HEK293 (cell line): ENCODE data around the gene CNGB1.

ENCODE experiments used
- CTCF ChIP-seq: fragments of 450-650 bp; formaldehyde crosslinking; IDR thresholded peaks from 2 replicates; pipeline ENCODE4 v1.5.1; 2016; ENCODE audit warnings: missing biosample characterization, missing genetic modification characterization
- SP2 ChIP-seq: fragments of 450-650 bp; formaldehyde crosslinking; IDR thresholded peaks from 2 replicates; pipeline ENCODE4 v1.5.1; 2016; ENCODE audit warnings: missing biosample characterization, missing genetic modification characterization
- ZNF114 ChIP-seq: fragments of 450-650 bp; formaldehyde crosslinking; IDR thresholded peaks from 2 replicates; pipeline ENCODE4 v1.5.0; 2017; ENCODE audit warnings: missing biosample characterization, missing genetic modification characterization
- ZNF174 ChIP-seq: fragments of 450-650 bp; formaldehyde crosslinking; IDR thresholded peaks from 2 replicates; pipeline ENCODE4 v1.5.0; 2017; ENCODE audit warnings: missing biosample characterization, mild to moderate bottlenecking, missing genetic modification characterization
- ZNF18 ChIP-seq: fragments of 450-650 bp; formaldehyde crosslinking; IDR thresholded peaks from 2 replicates; pipeline ENCODE4 v1.5.1; 2016; ENCODE audit warnings: missing biosample characterization, missing genetic modification characterization
- ZNF335 ChIP-seq: fragments of 450-650 bp; formaldehyde crosslinking; conservative IDR thresholded peaks from 2 replicates; pipeline ENCODE4 v1.5.1; 2016; ENCODE audit warnings: missing biosample characterization, missing genetic modification characterization
- ZNF350 ChIP-seq: fragments of 450-650 bp; formaldehyde crosslinking; IDR thresholded peaks from 2 replicates; pipeline ENCODE4 v1.5.0; 2017; ENCODE audit warnings: missing biosample characterization, mild to moderate bottlenecking, missing genetic modification characterization
- ZNF37A ChIP-seq: fragments of 450-650 bp; IDR thresholded peaks from 2 replicates; pipeline ENCODE4 v1.5.1; 2018; ENCODE audit warnings: missing biosample characterization, missing genetic modification characterization
- ZNF677 ChIP-seq: fragments of 450-650 bp; IDR thresholded peaks from 2 replicates; pipeline ENCODE4 v1.5.0; 2018; ENCODE audit warnings: missing biosample characterization, mild to moderate bottlenecking, missing genetic modification characterization, moderate library complexity

GRCh38 chr16:57970970-57971369 lies at the start of gene CNGB1:
- TF ChIP-seq CTCF (no peak), ZNF37A (tag by site-specific recombination) (no peak), ZNF114 (tag by site-specific recombination) (no peak), ZNF174 (tag by site-specific recombination) (no peak), ZNF335 (tag by site-specific recombination) (no peak), SP2 (tag by site-specific recombination) (no peak), ZNF18 (tag by site-specific recombination) (no peak), ZNF350 (no peak), ZNF677 (tag by site-specific recombination) (no peak)
